ENCODE data around the gene MYCN. TPM values are rescaled to one million over a fixed set of nuclear protein-coding genes. Genes with fewer than 3 reads are reported as not detected.

The MYCN gene
- total RNA-seq, 6 donors from 2014 or later, result 0.20 to 0.67 (median 0.52) TPM; not detected in 3

Small RNA genes within 50 kb of the gene (small RNA-seq; reads per million reads assigned to genes)
- gene RF01210 (0 reads per million in 4 donors), gene RN7SL104P (0 reads per million in 4 donors)
